ENCODE data around the gene PTPN6.
A peak's percentile ranks its signal among the peaks of the same experiment; 100 is the strongest.

Gene PTPN6

GRCh38 chr12:6941782-6942181 lies 9.4 kb upstream of the PTPN6 start:
- no peak for DNase-seq (ENCODE audit: low read depth in 3 of 3)

- no peak for DNase-seq (ENCODE audit: low read depth in 3 of 3)
Measured at GRCh38 chr12:6942331-6942665, 8.9 kb upstream of the PTPN6 start.

DNA sequence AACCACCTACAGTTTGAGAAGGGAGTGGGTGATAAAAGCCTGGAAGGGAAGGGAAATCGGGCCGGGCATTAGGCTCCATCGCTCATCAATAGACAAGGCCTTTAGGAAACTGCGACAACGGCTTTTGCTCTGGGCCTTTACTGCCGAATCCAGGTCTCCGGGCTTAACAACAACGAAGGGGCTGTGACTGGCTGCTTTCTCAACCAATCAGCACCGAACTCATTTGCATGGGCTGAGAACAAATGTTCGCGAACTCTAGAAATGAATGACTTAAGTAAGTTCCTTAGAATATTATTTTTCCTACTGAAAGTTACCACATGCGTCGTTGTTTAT lies 7.8 kb upstream of the PTPN6 start:
- peak in 1 of 3 donors; percentile 71 for DNase-seq (ENCODE audit: low read depth in 3 of 3)

DNA sequence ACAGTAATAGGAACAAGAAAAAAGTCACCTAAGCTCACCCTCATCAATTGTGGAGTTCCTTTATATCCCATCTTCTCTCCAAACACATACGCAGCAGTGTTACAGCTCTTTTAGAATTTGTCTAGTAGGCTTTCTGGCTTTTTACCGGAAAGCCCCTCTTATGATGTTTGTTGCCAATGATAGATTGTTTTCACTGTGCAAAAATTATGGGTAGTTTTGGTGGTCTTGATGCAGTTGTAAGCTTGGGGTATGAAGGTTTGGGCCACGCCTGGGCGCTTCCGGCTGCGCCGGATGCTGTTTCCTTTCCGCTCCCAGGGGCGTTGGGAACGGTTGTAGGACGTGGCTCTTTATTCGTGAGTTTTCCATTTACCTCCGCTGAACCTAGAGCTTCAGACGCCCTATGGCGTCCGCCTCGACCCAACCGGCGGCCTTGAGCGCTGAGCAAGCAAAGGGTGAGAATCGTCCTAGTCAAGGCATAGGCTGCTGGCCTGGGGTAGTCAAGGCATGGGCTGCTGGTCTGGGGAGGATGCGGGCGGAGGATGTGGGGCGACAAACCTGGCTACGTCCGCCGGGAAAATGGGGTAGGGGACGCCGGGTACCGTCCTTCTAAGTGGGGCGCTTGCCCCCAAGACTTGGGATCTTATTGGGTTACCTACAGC lies 7.3 kb upstream of the PTPN6 start, which contains the start of the genes C12orf57 and RNU7-1:
TSS of gene C12orf57 (plus strand) at position 301 of the 659 bp plus-strand sequence. CDS start at position 401, 100 bp downstream.
TSS of gene RNU7-1 (plus strand) at position 95 of the 659 bp plus-strand sequence.
- peak in 2 of 3 donors; percentile 68 to 85 for DNase-seq (ENCODE audit: low read depth in 3 of 3)

GRCh38 chr12:6944381-6945186 lies 6.6 kb upstream of the PTPN6 start:
- DNase-seq (ENCODE audit: low read depth in 3 of 3), result peak; percentile 75 to 83 (median 82)

DNA sequence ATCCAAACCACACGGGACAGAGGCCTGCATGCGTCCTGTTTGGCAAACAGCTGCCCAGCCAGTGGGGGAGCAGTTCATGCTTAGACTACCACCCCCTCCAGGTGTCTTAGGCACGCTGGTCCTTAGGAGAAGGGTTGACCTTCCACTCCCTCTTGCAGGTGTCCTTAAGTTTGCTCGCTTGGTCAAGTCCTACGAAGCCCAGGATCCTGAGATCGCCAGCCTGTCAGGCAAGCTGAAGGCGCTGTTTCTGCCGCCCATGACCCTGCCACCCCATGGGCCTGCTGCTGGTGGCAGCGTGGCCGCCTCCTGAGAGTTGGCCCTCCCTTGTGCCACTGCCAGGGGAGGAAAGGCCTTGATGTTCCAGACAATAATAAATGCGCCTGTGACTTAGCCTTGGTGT lies 5.5 kb upstream of the PTPN6 start:
- no peak for DNase-seq (ENCODE audit: low read depth in 3 of 3)

- DNase-seq (ENCODE audit: low read depth in 3 of 3), result no peak
Measured at GRCh38 chr12:6946033-6946919, 4.9 kb upstream of the PTPN6 start.

DNA sequence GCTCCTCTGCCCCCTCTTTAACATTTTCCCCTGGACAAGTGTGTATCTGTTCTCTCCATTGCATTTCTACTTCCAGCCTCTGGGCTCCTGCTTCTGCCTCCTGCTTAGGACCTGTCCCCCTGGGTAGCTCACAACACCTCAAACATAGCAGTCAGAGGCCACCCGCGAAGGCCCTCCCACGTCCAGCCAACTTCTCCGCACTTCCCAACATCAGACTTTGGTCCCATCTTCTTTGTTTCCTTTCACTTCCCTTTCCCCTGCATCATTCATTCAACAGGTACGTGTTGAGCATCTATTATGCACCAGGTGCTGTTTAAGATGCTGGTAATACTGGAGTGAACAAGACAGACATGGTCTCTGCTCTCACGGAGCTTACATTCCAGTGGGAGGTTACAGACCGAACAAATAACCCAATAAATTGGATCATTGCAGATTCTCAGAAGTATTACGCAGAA lies 4.2 kb upstream of the PTPN6 start:
- no peak for DNase-seq (ENCODE audit: low read depth in 3 of 3)

DNA sequence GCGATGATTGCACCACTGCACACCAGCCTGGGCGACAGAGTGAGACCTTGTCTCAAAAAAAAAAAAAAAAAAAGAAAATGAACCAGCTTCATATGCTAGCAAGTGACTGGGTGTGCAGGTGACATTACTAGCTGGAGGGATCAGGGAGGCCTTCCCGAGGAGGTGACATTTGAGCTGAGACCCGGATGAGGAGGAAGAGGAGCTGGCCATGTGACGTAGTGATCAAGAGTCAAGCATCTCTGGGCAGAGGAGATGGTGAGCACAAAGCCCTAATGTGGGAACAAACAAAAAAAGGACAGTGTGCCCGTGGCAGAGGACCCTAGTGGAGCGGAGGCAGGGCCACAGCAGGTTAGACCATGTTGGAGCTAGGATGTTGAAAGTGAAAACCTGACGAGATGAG lies 3.5 kb upstream of the PTPN6 start:
- DNase-seq (ENCODE audit: low read depth in 3 of 3), result no peak

- DNase-seq (ENCODE audit: low read depth in 3 of 3), result no peak
Measured at GRCh38 chr12:6948873-6949594, 2.1 kb upstream of the PTPN6 start.

GRCh38 chr12:6950401-6950801 lies 755 bp upstream of the PTPN6 start:
- no peak for DNase-seq (ENCODE audit: low read depth in 3 of 3)

DNA sequence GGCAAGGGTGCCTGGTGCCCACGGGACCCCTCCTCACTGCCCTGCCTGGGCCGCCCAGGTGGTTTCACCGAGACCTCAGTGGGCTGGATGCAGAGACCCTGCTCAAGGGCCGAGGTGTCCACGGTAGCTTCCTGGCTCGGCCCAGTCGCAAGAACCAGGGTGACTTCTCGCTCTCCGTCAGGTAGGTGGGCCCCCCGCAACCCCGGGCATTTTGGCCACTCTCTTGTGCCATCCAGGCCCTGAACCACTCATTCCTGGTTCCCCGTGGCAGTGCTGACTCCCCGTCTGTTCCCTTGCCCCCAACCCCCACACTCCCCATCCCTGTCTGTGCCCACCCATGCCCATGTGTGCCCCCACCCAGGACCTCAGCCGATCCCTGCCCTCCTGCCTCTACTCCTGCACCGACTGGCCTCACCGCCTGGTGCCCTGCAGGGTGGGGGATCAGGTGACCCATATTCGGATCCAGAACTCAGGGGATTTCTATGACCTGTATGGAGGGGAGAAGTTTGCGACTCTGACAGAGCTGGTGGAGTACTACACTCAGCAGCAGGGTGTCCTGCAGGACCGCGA lies 480 bp downstream of the PTPN6 start:
- no peak for DNase-seq (ENCODE audit: low read depth in 3 of 3)

GRCh38 chr12:6952121-6952862 lies 1.1 kb downstream of the PTPN6 start:
- DNase-seq (ENCODE audit: low read depth in 3 of 3), result no peak

DNA sequence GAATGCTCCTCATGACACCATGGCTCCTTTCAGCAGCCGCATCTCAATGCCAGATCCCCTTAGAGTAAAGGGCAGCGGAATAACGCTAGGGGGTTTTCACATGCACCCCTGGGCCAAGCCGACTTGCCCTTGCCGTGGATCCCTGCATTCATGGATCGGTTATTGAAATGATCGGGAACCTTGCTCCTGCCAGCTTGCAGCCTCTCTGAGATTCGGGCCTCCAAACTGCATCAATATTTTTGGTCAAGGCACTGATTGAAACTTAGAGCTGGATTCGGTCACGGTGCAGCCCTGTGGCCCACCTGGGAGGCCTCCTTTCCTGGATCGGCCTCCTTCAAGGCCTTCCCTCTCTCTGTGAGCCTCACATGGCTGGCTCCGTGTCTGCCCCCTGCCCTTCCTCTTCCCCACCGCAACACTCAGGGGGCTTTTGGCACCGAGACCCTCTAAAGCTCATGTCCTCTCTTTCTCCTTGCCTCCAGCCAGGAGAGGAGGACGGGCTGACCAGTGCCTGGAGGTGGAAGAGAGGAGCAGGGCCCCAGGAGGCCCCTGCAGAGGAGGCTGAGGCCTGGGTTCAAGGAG lies 1.8 kb downstream of the PTPN6 start:
- no peak for DNase-seq (ENCODE audit: low read depth in 3 of 3)

GRCh38 chr12:6953442-6954315 lies 2.5 kb downstream of the PTPN6 start:
- peak in 2 of 3 donors; percentile 67 to 68 for DNase-seq (ENCODE audit: low read depth in 3 of 3)

DNA sequence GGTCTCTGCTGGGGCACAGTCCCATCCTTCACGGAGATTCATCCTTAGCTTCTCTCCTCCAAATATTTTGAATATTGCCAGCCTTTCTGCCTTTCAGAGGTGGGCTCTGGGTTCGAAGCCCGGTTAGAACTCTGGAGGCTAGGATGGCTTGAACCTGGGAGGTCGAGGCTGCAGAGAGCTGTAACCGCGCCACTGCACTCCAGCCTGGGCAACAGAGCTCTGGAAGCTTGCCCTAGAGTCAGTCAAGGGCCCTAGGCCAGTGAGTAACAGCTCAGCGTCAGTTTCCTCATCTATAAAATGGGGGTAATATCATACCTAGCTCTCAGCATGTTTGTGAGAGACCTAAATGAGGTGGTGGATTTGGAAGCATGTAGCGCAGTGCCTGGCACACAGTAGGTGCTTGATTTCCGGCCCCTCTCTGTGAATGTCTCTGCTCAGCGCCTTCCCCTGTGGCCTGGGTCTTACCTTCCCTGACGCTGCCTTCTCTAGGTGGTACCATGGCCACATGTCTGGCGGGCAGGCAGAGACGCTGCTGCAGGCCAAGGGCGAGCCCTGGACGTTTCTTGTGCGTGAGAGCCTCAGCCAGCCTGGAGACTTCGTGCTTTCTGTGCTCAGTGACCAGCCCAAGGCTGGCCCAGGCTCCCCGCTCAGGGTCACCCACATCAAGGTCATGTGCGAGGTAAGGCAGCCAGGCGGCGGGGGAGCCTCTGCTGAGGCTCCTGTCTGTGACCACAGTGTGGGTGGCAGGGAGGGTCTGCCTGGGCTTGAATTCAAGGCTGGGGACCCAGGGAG lies 3.4 kb downstream of the PTPN6 start:
- DNase-seq (ENCODE audit: low read depth in 3 of 3), result no peak

DNA sequence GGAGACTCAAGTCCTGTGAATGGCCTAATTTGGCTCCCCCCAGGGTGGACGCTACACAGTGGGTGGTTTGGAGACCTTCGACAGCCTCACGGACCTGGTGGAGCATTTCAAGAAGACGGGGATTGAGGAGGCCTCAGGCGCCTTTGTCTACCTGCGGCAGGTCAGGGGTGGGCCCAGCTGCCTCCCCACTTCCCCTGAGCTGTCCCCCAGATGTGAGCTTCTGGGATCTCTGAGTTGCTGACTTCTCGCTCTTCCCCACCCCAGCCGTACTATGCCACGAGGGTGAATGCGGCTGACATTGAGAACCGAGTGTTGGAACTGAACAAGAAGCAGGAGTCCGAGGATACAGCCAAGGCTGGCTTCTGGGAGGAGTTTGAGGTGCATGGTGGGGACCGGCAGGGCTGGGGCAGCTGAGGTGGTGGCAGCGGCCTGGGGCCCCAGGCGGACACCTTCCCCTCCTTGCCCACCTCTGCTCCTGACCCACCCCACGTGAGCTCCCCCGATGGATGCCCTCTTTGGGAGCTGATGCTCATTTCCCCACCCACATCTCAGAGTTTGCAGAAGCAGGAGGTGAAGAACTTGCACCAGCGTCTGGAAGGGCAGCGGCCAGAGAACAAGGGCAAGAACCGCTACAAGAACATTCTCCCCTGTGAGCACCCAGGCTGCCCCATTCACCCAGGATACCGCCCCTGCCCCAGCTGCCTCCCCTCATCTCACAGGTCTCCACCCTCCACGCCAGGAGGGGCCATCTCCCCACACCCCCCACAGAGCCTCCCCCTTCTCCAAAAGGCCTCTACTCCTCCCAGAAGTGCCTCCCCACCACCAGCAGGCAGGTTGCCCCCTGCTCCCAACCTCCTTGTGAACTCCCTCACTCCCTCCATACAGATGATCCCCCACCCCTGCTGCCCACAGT lies 4.2 kb downstream of the PTPN6 start:
- no peak for DNase-seq (ENCODE audit: low read depth in 3 of 3)
